DOHH2 (cell line): Measurements from ENCODE around the gene PDZRN3.

Experiments
- EZH2phosphoT487 ChIP-seq: fragments of 200-600 bp; sonication (generic); IDR thresholded peaks from 2 replicates; pipeline ENCODE4 v1.6.1; 2017; ENCODE audit warnings: borderline replicate concordance, mild to moderate bottlenecking, antibody characterized with exemption, low read length, moderate library complexity, mixed read lengths
- TF ChIP-seq, protein P1 (sequence below): fragments of 200-600 bp; sonication (generic); IDR thresholded peaks from one replicate; pipeline ENCODE4 v1.5.1; 2014; ENCODE audit warnings: antibody characterized with exemption, mild to moderate bottlenecking, low read depth, low read length; ENCODE audit not compliant: poor library complexity, severe bottlenecking

DNA sequence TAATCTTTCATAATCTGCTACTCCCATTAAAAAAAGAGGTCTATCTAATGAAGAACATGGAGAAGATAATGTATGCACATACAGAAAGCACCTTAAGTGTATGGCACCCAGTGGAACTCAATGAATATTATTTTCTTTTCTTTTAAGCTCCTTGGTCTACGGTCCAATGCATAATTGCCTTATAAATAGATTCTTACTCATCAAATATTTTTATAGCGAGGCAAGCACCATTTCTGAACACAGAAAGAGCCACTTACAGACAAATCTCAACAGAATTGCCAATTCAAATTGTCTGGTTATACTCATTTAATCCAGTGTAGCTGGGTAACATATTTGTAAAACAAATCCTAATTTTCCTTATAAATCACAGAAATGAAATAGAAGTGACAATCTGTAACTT lies 6.3 kb downstream of the PDZRN3 start:
- no peak for TF ChIP-seq EZH2phosphoT487
- TF ChIP-seq, protein P1, sequence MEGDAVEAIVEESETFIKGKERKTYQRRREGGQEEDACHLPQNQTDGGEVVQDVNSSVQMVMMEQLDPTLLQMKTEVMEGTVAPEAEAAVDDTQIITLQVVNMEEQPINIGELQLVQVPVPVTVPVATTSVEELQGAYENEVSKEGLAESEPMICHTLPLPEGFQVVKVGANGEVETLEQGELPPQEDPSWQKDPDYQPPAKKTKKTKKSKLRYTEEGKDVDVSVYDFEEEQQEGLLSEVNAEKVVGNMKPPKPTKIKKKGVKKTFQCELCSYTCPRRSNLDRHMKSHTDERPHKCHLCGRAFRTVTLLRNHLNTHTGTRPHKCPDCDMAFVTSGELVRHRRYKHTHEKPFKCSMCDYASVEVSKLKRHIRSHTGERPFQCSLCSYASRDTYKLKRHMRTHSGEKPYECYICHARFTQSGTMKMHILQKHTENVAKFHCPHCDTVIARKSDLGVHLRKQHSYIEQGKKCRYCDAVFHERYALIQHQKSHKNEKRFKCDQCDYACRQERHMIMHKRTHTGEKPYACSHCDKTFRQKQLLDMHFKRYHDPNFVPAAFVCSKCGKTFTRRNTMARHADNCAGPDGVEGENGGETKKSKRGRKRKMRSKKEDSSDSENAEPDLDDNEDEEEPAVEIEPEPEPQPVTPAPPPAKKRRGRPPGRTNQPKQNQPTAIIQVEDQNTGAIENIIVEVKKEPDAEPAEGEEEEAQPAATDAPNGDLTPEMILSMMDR: no peak
